Suppressor macrophage treated with lipopolysaccharide for 1 hour (primary cell): ENCODE measurements around the gene WNT3.

Experiments
- DNase-seq, 3 donors: peaks; one replicate each; pipeline ENCODE4 v3.0.0-alpha.2; 2020 to 2022

The WNT3 gene

GRCh38 chr17:46834846-46835245 is 16.4 kb upstream of the WNT3 start:
- DNase-seq = no peak

- DNase-seq = no peak
Observed at GRCh38 chr17:46833840-46834208, 15.3 kb upstream of the WNT3 start.

GRCh38 chr17:46832945-46833839 is 14.7 kb upstream of the WNT3 start:
- no peak for DNase-seq

GRCh38 chr17:46832331-46832821 is 13.9 kb upstream of the WNT3 start:
- no peak for DNase-seq

GRCh38 chr17:46831573-46832330 is 13.3 kb upstream of the WNT3 start:
- DNase-seq = no peak

GRCh38 chr17:46827274-46827673 is 8.8 kb upstream of the WNT3 start:
- no peak for DNase-seq

- no peak for DNase-seq
Observed at GRCh38 chr17:46826116-46826515, 7.6 kb upstream of the WNT3 start.

- DNase-seq = no peak
Observed at GRCh38 chr17:46823657-46824056, 5.2 kb upstream of the WNT3 start.

GRCh38 chr17:46822388-46822921 is 4.0 kb upstream of the WNT3 start:
- DNase-seq = peak; percentile 33 to 65 (median 41)

- DNase-seq = no peak
Observed at GRCh38 chr17:46821482-46822387, 3.2 kb upstream of the WNT3 start.

GRCh38 chr17:46820592-46821450 is 2.3 kb upstream of the WNT3 start:
- DNase-seq = no peak

GRCh38 chr17:46819906-46820351 is 1.4 kb upstream of the WNT3 start:
- DNase-seq = peak in 1 of 3 donors; percentile 16

GRCh38 chr17:46818929-46819859 is 702 bp upstream of the WNT3 start:
- peak; percentile 14 to 34 (median 21) for DNase-seq

- no peak for DNase-seq
Observed at GRCh38 chr17:46817901-46818209, 637 bp downstream of the WNT3 start.

- DNase-seq = peak in 1 of 3 donors; percentile 17
Observed at GRCh38 chr17:46817151-46817900, 1.2 kb downstream of the WNT3 start.

GRCh38 chr17:46815474-46816353 is 2.8 kb downstream of the WNT3 start:
- DNase-seq = no peak

GRCh38 chr17:46814446-46814845 is 4.0 kb downstream of the WNT3 start:
- no peak for DNase-seq

- DNase-seq = no peak
Observed at GRCh38 chr17:46813920-46814319, 4.6 kb downstream of the WNT3 start.
